NCI-H128 (cell line): ENCODE data around the gene CCDC50.

Source experiments
- DNase-seq: peaks from one replicate; lab custom pipeline; 2025; ENCODE audit not compliant: unreplicated experiment; lab: John Stamatoyannopoulos, UW

The CCDC50 gene

GRCh38 chr3:191316876-191317603 is 12.2 kb upstream of the CCDC50 start:
- no peak for DNase-seq

DNA sequence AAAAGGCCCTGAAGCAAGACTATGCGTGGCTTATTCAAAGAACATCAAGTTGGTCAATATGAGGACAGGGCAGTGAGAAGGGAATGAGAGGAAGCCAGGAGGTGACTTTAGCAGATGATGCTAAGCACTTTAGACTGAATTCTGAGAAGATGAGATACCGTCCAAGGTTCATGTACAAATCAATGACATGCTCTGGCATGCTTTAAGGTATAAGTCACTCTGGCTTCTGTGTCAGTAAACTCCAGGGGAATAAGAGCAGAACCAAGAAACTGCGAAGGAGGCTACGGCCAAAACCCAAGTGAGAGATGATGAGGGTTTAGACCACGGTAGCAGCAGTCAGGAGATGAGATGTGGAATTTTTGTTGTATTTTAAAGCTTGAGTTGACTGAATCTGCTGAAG is 8.9 kb upstream of the CCDC50 start:
- DNase-seq, result no peak

GRCh38 chr3:191321019-191321767 is 8.0 kb upstream of the CCDC50 start:
- DNase-seq, result no peak

DNA sequence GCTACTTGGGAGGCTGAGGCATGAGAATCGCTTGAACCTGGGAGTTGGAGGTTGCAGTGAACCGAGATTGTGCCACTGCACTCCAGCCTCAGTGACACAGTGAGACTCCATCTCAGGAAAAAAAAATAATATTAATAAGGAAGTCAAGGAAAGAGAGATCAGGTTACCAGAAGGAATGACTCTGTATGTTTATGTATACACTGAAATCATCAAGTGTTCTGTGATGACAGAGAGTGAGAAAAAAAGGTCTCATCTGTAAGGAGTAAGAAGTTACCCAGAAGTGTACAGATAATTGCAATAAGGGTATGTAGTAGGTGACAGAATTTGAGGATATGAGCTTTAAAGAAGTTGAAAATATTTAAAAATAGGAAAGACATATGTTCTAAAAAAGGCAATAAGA is 4.3 kb upstream of the CCDC50 start:
- DNase-seq, result no peak

DNA sequence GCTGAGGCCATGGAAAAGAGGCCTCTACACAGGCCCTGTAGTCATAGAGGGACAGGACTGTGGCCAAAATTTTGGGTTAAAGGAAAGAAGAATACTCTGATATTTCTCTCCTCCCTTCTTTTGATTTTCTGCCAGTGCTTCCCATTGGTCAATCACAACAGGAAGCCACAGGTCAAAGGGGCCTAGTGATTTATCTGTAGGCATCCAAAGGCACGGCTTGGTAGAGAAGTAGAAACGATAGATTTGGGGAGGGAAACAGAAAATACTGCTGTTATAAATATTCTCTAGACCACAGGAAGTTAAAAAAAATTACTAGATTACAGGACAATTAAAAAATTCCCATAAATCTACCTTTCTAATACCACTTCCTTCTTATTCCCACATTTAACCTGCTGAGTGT is 1.7 kb upstream of the CCDC50 start:
- no peak for DNase-seq

DNA sequence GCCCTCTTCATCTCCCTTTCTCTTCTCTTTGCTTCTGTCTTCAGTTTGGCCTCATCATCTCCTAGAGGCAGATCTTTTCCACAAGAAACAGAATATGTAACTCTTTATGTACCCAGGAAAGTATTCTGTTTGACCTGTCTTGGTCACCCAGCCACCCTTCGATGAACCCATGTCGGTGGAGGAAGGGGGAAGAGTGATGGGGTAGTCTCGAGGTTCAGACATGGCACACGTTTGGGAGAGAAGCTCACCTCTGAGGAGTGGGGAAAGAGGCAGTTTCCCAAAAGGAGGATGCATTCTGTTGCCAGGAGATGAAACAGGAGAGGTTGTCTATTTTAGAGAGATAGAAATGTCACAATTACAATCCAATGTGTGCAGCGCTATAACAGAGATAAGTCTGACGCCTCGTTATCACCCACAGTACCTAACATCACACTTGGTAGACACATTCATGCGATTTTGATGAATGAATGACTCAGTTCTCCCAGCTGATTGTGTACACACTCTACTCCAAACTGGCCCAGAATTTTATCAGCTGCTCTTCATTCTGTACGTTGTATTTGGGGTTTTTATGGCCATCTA is 722 bp upstream of the CCDC50 start:
- DNase-seq, result no peak

GRCh38 chr3:191329654-191330529 is 698 bp downstream of the CCDC50 start, which contains the start of gene UTS2B:
Gene UTS2B (minus strand): TSS chr3:191330526. CDS start chr3:191282189, 48,337 bp downstream.
- peak; percentile 47 for DNase-seq

DNA sequence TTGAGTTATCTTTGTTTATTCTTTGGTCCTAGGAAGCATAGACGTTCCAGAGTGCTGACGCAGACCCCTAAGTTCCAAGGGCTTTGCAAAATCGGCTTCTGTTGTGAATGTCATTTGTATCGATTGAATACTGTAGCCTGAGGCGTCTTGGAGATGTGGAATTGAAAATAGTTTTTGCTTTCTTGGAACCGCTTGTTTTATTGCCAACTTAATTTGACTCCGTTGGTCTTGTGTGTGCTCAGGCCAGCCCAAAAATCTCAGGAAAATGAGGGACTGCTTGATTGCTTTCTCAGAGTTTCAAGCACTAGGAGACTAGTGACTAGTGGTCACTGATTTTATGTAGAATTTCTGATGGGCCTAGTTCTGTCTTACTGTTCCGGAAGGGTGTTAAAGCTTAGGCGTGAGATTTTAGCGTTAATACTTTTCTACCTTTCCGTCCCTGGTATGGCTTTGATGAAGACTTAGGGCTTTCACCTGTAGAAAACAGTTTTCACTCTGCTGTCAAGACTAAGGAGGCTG is 1.4 kb downstream of the CCDC50 start:
- no peak for DNase-seq

DNA sequence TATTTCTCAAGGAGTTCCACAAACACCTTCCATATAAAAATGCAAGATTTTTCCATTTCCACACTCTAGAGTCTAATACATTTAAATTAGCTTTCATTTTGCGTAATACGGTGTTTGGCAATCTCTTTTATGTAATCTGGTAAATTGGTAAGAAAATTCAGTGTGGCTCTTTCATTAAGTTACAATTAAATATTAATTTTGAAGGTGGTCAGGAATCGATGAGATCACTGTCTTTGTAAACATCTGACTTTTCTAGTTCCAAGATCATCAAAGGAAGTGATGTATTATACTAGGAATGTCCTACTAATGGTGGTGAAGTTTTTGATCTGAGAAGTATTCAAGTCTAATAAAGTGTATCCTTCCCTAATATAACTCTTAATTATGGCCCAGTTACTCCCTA is 2.2 kb downstream of the CCDC50 start:
- DNase-seq, result no peak

- no peak for DNase-seq
Measured at GRCh38 chr3:191333298-191333880, 4.2 kb downstream of the CCDC50 start.

- no peak for DNase-seq
Measured at GRCh38 chr3:191334346-191334893, 5.2 kb downstream of the CCDC50 start.

- no peak for DNase-seq
Measured at GRCh38 chr3:191336833-191337232, 7.6 kb downstream of the CCDC50 start.

GRCh38 chr3:191338177-191338488 is 8.9 kb downstream of the CCDC50 start:
- DNase-seq, result no peak

DNA sequence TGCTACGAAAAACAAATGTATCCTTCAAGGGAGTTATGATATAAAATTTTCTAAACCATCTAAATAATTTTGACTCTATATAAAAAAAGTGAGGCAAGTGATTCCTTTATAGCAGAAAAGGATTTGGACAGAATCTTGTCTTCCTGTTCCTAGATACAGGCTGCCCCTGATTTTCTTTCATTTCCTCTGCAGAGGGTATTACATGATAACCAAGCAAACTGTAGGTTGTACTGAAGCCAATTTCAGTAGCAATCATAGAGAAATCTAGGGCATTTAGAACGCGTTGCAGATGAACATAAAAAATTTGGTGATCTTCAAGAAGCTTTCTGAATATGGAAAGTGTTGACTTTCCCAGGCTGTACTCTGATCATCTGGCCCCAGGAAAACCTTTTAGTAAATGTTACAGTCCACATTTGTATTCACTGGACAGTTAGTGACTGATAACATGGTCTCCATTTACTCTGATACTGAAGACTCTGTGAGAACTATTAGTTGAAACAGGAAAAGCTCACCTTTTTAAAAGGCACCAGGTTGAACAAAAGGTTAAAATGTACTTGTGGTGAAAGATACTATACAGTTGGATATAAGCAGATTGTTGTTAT is 10.2 kb downstream of the CCDC50 start:
- no peak for DNase-seq

DNA sequence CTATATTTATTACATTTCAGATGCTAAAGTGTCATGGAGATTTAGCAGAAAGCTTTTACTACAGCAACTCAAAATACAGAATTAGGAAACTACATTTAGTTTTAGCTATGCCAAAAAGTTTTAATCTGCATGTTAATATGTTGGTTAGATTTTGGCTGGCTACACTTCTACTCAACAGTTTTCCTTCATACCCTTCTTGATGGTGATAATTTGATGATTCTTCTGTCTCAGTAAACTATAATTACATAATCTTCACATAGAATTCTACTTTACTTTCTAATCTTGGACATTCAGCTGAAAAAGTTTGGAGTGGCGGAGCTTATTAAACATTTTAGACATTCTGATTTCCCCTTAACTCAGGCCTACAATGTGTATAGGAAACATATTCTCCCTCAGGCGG is 11.2 kb downstream of the CCDC50 start:
- no peak for DNase-seq

- DNase-seq, result no peak
Measured at GRCh38 chr3:191340966-191341365, 11.8 kb downstream of the CCDC50 start.

DNA sequence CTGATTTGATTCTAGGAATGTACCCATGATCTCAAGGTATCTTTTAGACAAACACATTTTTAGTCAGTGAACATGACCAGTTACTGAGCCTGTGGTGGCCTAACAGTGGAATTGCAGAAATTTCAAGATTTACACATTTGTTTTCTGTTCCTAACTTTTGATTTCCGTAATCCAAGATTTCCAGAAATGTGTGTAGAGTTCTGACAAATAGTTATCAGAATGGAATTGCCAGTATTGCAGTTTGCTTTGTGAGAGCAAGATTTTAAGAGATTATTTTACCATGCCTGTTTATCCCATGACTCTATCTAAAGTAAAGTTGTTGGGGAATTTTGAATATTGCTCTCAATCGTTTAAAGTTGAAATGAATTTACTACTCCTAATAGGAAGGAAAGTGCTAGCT is 12.8 kb downstream of the CCDC50 start:
- DNase-seq, result no peak

DNA sequence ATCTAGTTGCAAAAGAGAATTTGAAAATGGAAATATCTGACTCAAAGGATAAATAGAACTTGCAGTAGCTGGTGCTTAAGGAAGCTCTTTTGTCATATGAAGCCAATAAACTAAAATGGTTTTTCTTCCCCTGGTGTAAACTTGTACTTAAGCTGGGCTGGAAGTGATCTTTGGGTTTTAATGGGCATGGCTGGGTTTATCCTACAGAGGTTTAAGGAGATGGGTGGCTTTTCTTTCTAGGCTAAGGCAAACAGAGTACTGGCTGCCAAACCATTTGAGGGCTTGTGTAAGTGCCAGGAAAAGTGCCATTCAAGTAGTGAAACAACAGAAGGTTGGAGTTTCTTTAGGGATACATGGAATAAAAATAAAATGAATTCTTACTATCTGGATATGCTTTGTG is 13.2 kb downstream of the CCDC50 start:
- DNase-seq, result no peak

GRCh38 chr3:191343115-191343514 is 13.9 kb downstream of the CCDC50 start:
- no peak for DNase-seq

GRCh38 chr3:191343913-191344312 is 14.7 kb downstream of the CCDC50 start:
- DNase-seq, result no peak
